ENCODE measurements around the gene HIVEP3.
A peak's percentile ranks its signal among the peaks of the same experiment; 100 is the strongest.

Gene HIVEP3

GRCh38 chr1:41560496-41560895 lies 358.2 kb downstream of the HIVEP3 start:
- no CpG with 5 or more reads among the region's 5 CpGs for WGBS, 2 donors (ENCODE audit: extremely low coverage in 2 of 2, insufficient read length in 2 of 2, insufficient replicate concordance in 1 of 2)
- Histone ChIP-seq H2BK15ac (ENCODE audit: low read length) (no peak overlapping the region), H3K79me1 (ENCODE audit: low read depth, low read length) (no peaks in the 10 kb centered on the region)

GRCh38 chr1:41559331-41559730 lies 359.4 kb downstream of the HIVEP3 start:
- Histone ChIP-seq H3K9me3 (replicated peaks in 1 of 2; ENCODE audit: control insufficient read depth in 2 of 2, insufficient read depth in 1 of 2, low read depth in 1 of 2, low read length in 2 of 2) (peaks cover 5% of the 10 kb centered on the region in 2 donors), H3K79me1 (ENCODE audit: low read depth, low read length) (no peaks in the 10 kb centered on the region), H3K27ac (replicated peaks; ENCODE audit: low read length) (no peak overlapping the region), H3K23ac (ENCODE audit: low read depth, low read length, poor library complexity) (no peak overlapping the region), H3K18ac (ENCODE audit: low read length) (no peak overlapping the region), H3K27me3 (ENCODE audit: control insufficient read depth in 3 of 3, insufficient read depth in 3 of 3, low read depth in 1 of 3, low read length in 3 of 3) (peaks cover 0 to 4% (median 1%) of the 10 kb centered on the region in 3 experiments), H4K8ac (ENCODE audit: low read depth, low read length) (no peak overlapping the region), H3K4me2 (ENCODE audit: insufficient read depth, low read length, poor library complexity, severe bottlenecking) (no peak overlapping the region), H2AFZ (ENCODE audit: low read length) (no peak overlapping the region), H3K4ac (ENCODE audit: low read length) (no peak overlapping the region), H2BK15ac (ENCODE audit: low read length) (no peak overlapping the region), H2BK120ac (ENCODE audit: low read depth, low read length) (no peak overlapping the region), H2BK12ac (ENCODE audit: low read length) (no peak overlapping the region), H4K91ac (ENCODE audit: low read depth, low read length, poor library complexity) (no peak overlapping the region), H3K36me3 (replicated peaks in 1 of 2; ENCODE audit: control insufficient read depth in 2 of 2, insufficient read depth in 2 of 2, low read length in 2 of 2) (no peaks in the 10 kb centered on the region), H3K4me1 (ENCODE audit: control insufficient read depth in 2 of 2, insufficient read depth in 1 of 2, low read depth in 1 of 2, low read length in 2 of 2) (no peaks in the 10 kb centered on the region), H2BK5ac (ENCODE audit: low read length) (no peak overlapping the region), H3K14ac (ENCODE audit: low read length) (no peak overlapping the region), H3K4me3 (ENCODE audit: low read length in 2 of 2) (peak overlapping the region in 1 of 2 donors; percentile 56), H2AK5ac (ENCODE audit: low read depth, low read length) (no peak overlapping the region), H3K9ac (ENCODE audit: low read depth, low read length, poor library complexity) (no peak overlapping the region)
- no peak for DNase-seq (ENCODE audit: low spot score)
- no CpG with 5 or more reads among the region's 5 CpGs for WGBS, 2 donors (ENCODE audit: extremely low coverage in 2 of 2, insufficient read length in 2 of 2, insufficient replicate concordance in 1 of 2)

More at GRCh38 chr1:41560496-41560895, 358.2 kb downstream of the HIVEP3 start:
- Histone ChIP-seq H3K9me3 (replicated peaks in 1 of 2; ENCODE audit: control insufficient read depth in 2 of 2, insufficient read depth in 1 of 2, low read depth in 1 of 2, low read length in 2 of 2) (peaks cover 2 to 5% of the 10 kb centered on the region in 2 donors), H2BK12ac (ENCODE audit: low read length) (no peak overlapping the region), H3K4me1 (ENCODE audit: control insufficient read depth in 2 of 2, insufficient read depth in 1 of 2, low read depth in 1 of 2, low read length in 2 of 2) (no peaks in the 10 kb centered on the region), H3K4ac (ENCODE audit: low read length) (no peak overlapping the region), H3K4me3 (ENCODE audit: low read length in 2 of 2) (no peak overlapping the region), H4K8ac (ENCODE audit: low read depth, low read length) (no peak overlapping the region), H3K27ac (replicated peaks; ENCODE audit: low read length) (no peak overlapping the region), H3K27me3 (ENCODE audit: control insufficient read depth in 3 of 3, insufficient read depth in 3 of 3, low read depth in 1 of 3, low read length in 3 of 3) (peaks cover 0 to 4% (median 1%) of the 10 kb centered on the region in 3 experiments), H2BK5ac (ENCODE audit: low read length) (no peak overlapping the region), H3K36me3 (replicated peaks in 1 of 2; ENCODE audit: control insufficient read depth in 2 of 2, insufficient read depth in 2 of 2, low read length in 2 of 2) (no peaks in the 10 kb centered on the region), H2AK5ac (ENCODE audit: low read depth, low read length) (no peak overlapping the region), H3K9ac (ENCODE audit: low read depth, low read length, poor library complexity) (no peak overlapping the region), H3K18ac (ENCODE audit: low read length) (peak overlapping the region; percentile 54), H4K91ac (ENCODE audit: low read depth, low read length, poor library complexity) (no peak overlapping the region), H2BK120ac (ENCODE audit: low read depth, low read length) (no peak overlapping the region), H3K14ac (ENCODE audit: low read length) (no peak overlapping the region), H3K23ac (ENCODE audit: low read depth, low read length, poor library complexity) (no peak overlapping the region), H3K4me2 (ENCODE audit: insufficient read depth, low read length, poor library complexity, severe bottlenecking) (no peak overlapping the region), H2AFZ (ENCODE audit: low read length) (no peak overlapping the region)
- DNase-seq (ENCODE audit: low spot score): no peak

GRCh38 chr1:41558761-41559171 lies 360.0 kb downstream of the HIVEP3 start:
- Histone ChIP-seq H3K14ac (ENCODE audit: low read length) (peak overlapping the region; percentile 67), H2BK15ac (ENCODE audit: low read length) (no peak overlapping the region), H3K18ac (ENCODE audit: low read length) (peak overlapping the region; percentile 46), H3K4me1 (ENCODE audit: control insufficient read depth in 2 of 2, insufficient read depth in 1 of 2, low read depth in 1 of 2, low read length in 2 of 2) (no peaks in the 10 kb centered on the region), H3K79me1 (ENCODE audit: low read depth, low read length) (no peaks in the 10 kb centered on the region), H2BK12ac (ENCODE audit: low read length) (no peak overlapping the region), H2BK5ac (ENCODE audit: low read length) (peak overlapping the region; percentile 75), H4K8ac (ENCODE audit: low read depth, low read length) (no peak overlapping the region), H3K9me3 (replicated peaks in 1 of 2; ENCODE audit: control insufficient read depth in 2 of 2, insufficient read depth in 1 of 2, low read depth in 1 of 2, low read length in 2 of 2) (peaks cover 5% of the 10 kb centered on the region in 2 donors), H2AFZ (ENCODE audit: low read length) (no peak overlapping the region), H3K4ac (ENCODE audit: low read length) (no peak overlapping the region), H3K4me2 (ENCODE audit: insufficient read depth, low read length, poor library complexity, severe bottlenecking) (no peak overlapping the region), H3K27me3 (ENCODE audit: control insufficient read depth in 3 of 3, insufficient read depth in 3 of 3, low read depth in 1 of 3, low read length in 3 of 3) (peaks cover 0 to 4% (median 1%) of the 10 kb centered on the region in 3 experiments), H3K23ac (ENCODE audit: low read depth, low read length, poor library complexity) (no peak overlapping the region), H3K36me3 (replicated peaks in 1 of 2; ENCODE audit: control insufficient read depth in 2 of 2, insufficient read depth in 2 of 2, low read length in 2 of 2) (no peaks in the 10 kb centered on the region), H2BK120ac (ENCODE audit: low read depth, low read length) (no peak overlapping the region), H2AK5ac (ENCODE audit: low read depth, low read length) (peak overlapping the region; percentile 63), H4K91ac (ENCODE audit: low read depth, low read length, poor library complexity) (no peak overlapping the region), H3K4me3 (ENCODE audit: low read length in 2 of 2) (no peak overlapping the region), H3K27ac (replicated peaks; ENCODE audit: low read length) (no peak overlapping the region), H3K9ac (ENCODE audit: low read depth, low read length, poor library complexity) (peak overlapping the region; percentile 40)
- no CpG with 5 or more reads among the region's 3 CpGs for WGBS, 2 donors (ENCODE audit: extremely low coverage in 2 of 2, insufficient read length in 2 of 2, insufficient replicate concordance in 1 of 2)
- no peak for DNase-seq (ENCODE audit: low spot score)

- no peak overlapping the region for H2BK15ac ChIP-seq (ENCODE audit: low read length)
- no peak overlapping the region for H3K4me2 ChIP-seq (ENCODE audit: insufficient read depth, low read length, poor library complexity, severe bottlenecking)
- H3K14ac ChIP-seq (ENCODE audit: low read length): no peak overlapping the region
- H3K4ac ChIP-seq (ENCODE audit: low read length): no peak overlapping the region
- no peak overlapping the region for H3K27ac ChIP-seq (replicated peaks; ENCODE audit: low read length)
- H2BK5ac ChIP-seq (ENCODE audit: low read length): no peak overlapping the region
- H3K4me1 ChIP-seq (ENCODE audit: control insufficient read depth in 2 of 2, insufficient read depth in 1 of 2, low read depth in 1 of 2, low read length in 2 of 2): no peaks in the 10 kb centered on the region
- H2AFZ ChIP-seq (ENCODE audit: low read length): no peak overlapping the region
- peaks cover 5% of the 10 kb centered on the region in 2 donors for H3K9me3 ChIP-seq (replicated peaks in 1 of 2; ENCODE audit: control insufficient read depth in 2 of 2, insufficient read depth in 1 of 2, low read depth in 1 of 2, low read length in 2 of 2)
- peaks cover 0 to 4% (median 1%) of the 10 kb centered on the region in 3 experiments for H3K27me3 ChIP-seq (ENCODE audit: control insufficient read depth in 3 of 3, insufficient read depth in 3 of 3, low read depth in 1 of 3, low read length in 3 of 3)
- no peak overlapping the region for H2BK12ac ChIP-seq (ENCODE audit: low read length)
- peak overlapping the region; percentile 47 for H2BK120ac ChIP-seq (ENCODE audit: low read depth, low read length)
- no peak for DNase-seq (ENCODE audit: low spot score)
- no peak overlapping the region for H4K8ac ChIP-seq (ENCODE audit: low read depth, low read length)
- WGBS, 2 donors (ENCODE audit: extremely low coverage in 2 of 2, insufficient read length in 2 of 2, insufficient replicate concordance in 1 of 2): no CpG with 5 or more reads among the region's 13 CpGs
- peak overlapping the region; percentile 75 for H2AK5ac ChIP-seq (ENCODE audit: low read depth, low read length)
- H3K4me3 ChIP-seq (ENCODE audit: low read length in 2 of 2): no peak overlapping the region
- H3K79me1 ChIP-seq (ENCODE audit: low read depth, low read length): no peaks in the 10 kb centered on the region
- no peak overlapping the region for H3K18ac ChIP-seq (ENCODE audit: low read length)
- H3K36me3 ChIP-seq (replicated peaks in 1 of 2; ENCODE audit: control insufficient read depth in 2 of 2, insufficient read depth in 2 of 2, low read length in 2 of 2): no peaks in the 10 kb centered on the region
- H3K23ac ChIP-seq (ENCODE audit: low read depth, low read length, poor library complexity): no peak overlapping the region
- H3K9ac ChIP-seq (ENCODE audit: low read depth, low read length, poor library complexity): no peak overlapping the region
- no peak overlapping the region for H4K91ac ChIP-seq (ENCODE audit: low read depth, low read length, poor library complexity)
Observed at GRCh38 chr1:41557751-41558455, 360.8 kb downstream of the HIVEP3 start.
